HG03521 (cell line): Measurements from ENCODE around the gene FRMPD4.
"Not testable (repeated sequence)": the region's sequence is repeated elsewhere in the genome, so short reads cannot be mapped to it uniquely, and the experiment has no call there.

Experiments
- ATAC-seq: cut with Tn5 transposase; IDR thresholded peaks from one replicate; pipeline ENCODE4 v1.9.1; 2021; ENCODE audit warnings: mild to moderate bottlenecking, moderate library complexity; ENCODE audit not compliant: unreplicated experiment

FRMPD4 gene

DNA sequence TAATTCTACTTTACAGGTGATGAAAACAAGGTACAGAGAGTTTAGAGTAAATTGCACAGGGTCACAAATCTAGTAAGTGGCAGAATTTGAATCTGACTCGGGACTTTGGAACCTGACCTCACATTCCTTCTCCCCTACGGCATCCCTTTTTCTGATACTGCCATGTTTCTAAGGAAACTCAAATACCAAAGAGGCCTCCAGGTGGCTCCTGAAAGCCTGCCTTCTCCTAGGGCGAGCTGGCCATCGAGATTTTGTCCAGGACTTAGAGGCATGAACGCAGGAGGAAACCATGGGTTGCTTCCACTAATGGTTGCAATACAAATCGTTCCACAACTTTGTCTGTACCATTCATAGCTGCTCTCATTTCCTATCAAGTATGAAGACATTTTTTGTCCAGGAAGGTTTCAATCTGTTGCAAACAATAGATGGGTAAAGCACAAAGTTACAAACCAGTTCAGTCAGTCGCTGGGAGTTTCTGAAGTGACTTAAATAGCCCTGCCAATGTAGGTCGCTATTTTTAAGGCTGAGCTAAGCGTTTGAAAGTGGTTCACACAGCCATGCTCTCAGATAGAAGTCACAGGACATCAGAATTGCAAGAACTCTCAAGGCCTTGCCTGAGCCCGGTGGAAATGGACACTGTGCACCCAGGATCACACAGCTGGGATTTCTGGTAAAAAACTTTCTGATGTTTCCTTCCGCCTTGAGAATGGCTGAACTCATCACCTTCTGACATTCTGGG, 356.3 kb downstream of the FRMPD4 start:
- no peak for ATAC-seq

DNA sequence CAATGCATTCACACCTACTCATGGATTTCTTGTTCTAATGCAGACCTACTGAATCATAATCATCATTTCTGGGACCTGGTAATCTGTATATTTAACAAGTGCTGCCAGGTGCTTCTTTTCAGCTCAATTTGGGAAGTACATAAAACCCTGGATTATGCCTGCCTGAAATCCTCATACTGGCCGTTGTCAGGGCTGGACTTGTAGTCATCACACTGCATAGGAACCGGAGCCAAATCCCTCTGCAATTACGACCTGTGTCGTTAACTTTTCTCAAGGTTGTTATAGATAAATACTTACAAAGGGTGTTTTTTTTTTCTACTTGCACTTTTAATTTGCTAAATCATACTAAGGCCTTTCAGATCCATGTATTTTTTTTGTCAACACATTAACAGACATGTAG, 358.1 kb downstream of the FRMPD4 start:
- ATAC-seq: no peak

DNA sequence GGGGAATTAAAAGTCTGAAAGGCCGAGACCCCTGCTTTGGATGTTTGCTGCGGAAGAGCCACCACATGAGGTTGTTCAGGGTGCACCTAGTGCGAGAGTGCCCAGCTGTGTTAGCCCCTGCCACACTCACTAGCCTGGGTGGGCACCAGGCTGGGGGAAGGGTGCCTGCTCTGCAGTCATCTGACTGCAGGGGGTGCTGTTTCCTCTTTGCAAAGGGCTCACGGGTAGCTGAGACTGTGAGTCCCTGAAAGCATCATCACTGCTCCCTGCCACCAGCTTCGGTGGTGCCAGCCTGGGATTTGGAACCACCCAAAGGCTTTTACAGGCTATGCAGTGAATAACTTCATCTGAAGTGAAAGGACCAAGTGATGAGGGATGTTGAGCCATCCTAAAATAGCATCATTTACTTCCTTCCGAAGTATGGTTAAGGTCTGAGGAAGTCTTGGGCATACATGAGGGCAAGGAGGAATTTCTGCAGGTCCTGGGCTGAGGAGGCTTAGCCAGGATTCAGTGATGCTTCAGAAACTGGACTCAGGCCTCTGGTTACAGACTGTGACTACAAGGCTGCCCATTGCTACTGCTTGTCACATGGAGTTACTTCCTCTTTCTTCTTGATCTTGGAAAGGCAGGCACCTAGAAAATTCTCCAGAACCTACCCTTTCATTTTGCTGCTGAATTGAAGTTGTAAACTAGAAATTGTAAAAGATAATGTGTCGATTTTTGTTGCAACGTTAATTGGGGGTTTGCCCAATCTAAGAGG, 359.7 kb downstream of the FRMPD4 start:
- ATAC-seq: no peak

DNA sequence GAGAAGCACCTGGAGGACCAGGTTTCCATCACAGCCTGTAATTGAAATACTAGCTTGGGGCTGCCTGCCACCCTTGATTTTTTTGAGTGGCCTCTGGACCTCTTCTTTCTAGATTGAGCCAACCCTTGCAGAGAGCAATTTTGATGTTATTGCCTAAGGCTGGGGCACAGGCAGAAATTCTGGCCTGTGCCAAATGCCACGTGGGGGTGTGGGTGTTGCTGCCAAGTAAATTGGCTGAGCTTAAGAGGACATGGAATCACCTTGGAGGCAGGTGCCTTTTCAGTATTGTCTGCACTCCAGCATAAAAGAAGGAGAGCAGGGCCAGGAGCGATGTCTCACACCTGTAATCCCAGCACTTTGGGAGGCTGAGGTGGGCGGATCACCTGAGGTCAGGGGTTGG, 366.9 kb downstream of the FRMPD4 start:
- ATAC-seq: no peak

DNA sequence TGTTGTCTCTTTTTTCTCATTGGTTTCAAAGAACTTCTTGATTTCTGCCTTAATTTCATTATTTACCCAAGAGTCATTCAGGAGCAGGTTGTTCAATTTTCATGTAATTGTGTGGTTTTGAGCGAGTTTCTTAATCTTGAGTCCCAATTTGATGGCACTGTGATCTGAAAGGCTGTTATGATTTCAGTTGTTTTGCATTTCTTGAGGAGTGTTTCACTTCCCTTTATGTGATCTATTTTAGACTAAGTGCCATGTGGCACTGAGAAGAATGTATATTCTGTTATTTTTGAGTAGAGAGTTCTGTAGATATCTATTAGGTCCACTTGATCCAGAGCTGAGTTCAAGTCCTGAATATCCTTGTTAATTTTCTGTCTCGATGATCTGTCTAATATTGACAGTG, 377.1 kb downstream of the FRMPD4 start:
- peak; percentile 72 for ATAC-seq

DNA sequence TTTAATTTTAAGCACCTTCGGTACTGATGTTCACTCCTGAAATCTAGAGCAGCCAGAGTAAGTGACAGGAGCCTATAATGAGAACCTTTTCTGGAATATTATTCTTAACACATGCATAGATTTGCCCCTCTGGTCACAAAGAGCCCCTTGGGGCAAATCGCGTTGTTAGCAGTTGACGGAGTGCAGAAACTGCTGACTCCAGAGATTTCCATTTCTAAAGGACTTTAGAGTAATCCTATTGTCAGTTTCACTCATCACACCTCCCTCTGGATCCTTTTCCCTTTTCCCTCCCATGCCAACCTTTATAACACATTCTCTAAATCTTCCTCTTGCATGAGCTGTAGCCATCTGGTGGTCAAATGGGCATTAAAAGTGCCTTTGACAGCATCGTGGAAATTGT, 388.0 kb downstream of the FRMPD4 start:
- ATAC-seq: no peak

DNA sequence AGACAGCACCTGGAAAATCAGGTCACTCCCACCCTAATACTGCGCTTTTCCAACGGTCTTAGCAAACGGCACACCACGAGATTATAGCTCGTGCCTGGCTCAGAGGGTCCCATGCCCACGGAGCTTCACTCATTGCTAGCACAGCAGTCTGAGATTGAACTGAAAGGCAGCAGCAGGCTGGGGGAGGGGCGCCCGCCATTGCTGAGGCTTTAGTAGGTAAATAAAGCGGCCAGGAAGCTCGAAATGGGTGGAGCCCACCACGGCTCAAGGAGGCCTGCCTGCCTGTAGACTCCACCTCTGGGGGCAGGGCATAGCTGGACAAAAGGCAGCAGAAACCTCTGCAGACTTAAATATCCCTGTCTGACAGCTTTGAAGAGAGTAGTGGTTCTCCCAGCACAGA, 399.8 kb downstream of the FRMPD4 start:
- ATAC-seq: not testable (repeated sequence)

DNA sequence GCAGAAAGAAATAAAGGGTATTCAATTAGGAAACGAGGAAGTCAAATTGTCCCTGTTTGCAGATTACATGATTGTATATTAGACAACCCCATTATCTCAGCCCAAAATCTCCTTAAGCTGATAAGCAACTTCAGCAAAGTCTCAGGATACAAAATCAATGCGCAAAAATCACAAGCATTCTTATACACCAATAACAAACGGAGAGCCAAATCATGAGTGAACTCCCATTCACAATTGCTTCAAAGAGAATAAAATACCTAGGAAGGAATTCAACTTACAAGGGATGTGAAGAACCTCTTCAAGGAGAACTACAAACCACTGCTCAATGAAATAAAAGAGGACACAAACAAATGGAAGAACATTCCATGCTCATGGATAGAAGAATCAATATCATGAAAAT, 404.0 kb downstream of the FRMPD4 start:
- ATAC-seq: not testable (repeated sequence)

DNA sequence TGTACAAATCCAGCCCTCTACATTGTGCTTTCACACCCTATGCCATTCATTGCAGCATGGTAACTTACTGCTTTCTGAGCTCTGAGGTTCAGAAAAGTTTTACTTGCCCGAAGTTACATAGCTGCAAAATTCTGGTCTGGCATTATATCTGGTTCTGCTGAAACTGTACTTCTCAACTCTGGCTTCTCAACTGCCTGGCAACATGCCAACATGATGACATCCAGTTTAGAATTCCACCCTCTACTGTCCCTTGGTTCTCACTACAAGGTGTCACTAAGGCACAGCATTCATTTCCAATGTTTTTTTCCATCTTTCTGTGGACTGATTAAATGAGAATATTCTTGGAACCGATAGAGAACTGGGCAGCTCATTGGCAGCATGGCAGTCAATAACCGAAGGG, 410.1 kb downstream of the FRMPD4 start:
- ATAC-seq: no peak

DNA sequence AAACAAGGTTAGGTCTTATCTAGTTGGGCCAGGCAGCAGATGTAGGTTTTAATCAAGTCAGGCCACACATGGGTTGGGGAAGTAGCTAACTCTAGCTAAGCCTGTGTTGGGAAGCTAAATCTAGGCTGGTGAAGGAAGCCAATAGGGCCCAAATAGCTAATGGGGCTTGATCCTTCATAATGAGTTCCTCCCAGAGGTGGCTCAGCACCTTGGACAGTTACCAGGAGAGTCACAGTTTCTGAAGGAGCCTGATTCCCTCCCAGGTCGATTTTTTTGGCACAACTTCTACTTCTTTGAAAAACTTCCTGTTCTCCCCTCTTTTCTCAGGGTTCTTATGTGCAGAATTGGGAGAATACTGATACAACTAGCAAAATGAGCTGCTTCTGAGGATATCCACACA, 410.5 kb downstream of the FRMPD4 start:
- ATAC-seq: no peak

DNA sequence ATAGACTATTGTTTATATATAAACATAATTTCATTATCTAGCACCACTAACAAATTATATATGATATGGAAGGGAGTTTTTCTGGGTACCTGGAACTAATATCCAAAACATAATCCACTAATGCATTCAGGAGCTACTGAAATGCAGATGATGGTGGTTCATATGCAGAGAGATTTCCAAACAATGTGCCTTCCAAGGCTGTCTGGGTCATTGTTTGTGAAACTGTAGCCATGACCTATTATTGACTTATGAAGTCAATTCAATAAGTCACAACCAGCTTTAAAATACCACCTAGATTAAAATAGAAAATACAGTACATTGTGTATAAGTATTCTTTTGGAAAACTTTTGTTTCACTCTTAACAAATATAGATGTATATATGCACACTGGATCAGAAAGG, 415.9 kb downstream of the FRMPD4 start:
- ATAC-seq: no peak

DNA sequence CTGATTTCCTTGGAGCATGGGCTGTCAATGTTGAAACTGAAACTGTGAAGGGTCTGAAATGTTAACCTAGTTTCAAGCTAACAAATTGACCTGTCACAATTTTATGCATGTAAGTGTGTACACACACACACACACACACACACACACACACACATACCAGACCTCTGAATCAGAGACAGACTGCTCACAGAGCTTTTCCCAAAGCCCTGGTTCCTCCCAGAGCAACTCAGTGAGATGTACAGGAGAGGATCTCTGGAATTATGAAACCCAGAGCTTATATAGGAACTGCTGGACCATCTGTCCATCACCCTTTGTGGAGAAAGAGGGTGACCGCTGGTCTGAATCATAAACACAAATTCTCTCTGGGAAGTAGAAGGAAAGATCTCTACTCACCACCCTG, 424.8 kb downstream of the FRMPD4 start:
- ATAC-seq: no peak

DNA sequence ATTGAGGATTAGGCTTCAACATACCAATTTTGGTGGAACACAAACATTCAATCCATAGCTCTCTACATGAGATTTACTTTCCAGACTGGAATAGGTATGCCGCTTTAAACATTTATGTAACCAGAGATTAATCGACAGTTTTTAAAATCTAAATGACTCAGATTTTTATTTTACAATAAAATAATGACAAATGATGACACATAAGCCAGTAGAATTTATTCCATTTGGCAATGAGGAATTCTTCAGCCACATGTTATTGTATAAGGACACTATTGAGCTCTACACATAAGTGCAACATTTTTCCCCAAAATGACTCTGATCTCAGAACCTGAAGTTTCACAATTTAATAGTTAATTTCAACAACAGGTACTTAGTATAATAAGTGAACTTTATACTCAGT, 425.9 kb downstream of the FRMPD4 start:
- ATAC-seq: no peak

DNA sequence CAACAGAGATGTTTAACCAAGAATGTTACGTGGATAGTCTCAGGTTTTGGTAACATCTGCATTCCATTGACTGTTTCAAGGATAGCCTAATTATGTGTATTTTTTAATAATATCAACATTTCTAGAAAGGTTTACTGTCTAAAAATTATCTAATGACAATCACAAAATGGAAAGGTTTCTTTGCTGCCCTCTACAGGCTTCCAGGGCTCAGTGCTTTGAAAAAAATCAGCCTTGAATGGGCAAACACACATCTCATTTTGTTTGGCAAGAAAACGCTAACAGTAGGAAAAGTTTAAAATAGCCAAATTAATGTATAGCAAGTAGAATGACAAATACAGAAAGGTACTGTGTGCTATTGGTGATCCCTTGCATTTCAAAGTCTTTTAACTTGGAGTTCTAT, 429.6 kb downstream of the FRMPD4 start:
- ATAC-seq: no peak

DNA sequence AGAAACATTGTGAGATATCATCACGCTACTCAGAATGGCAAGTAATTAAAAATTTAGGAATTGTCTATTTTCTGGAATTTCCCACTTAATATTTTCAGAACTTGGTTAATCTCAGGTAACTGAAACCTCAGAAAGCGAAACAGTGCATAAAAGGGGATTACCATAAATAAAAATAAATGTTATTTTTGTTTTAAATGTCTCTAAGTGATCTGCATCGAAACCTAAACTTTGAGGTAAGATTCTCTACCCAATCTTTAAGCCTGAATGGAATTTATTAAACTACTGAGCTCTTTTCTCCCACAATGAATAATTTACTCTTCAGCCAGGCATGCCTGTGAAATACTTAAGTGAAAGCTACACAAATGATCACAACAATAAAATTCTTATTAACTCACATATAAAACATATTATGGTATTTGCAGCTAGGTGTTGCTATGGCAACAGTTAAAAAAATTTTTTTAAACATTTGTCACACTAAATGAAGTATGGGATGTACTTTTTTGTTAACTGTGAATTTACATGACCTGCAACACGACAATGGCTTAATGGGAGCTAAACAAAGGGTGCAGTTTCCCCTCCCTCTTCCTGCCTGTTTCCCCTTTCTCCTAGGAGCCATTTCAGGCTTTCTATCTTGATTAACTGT, 432.7 kb downstream of the FRMPD4 start:
- no peak for ATAC-seq

DNA sequence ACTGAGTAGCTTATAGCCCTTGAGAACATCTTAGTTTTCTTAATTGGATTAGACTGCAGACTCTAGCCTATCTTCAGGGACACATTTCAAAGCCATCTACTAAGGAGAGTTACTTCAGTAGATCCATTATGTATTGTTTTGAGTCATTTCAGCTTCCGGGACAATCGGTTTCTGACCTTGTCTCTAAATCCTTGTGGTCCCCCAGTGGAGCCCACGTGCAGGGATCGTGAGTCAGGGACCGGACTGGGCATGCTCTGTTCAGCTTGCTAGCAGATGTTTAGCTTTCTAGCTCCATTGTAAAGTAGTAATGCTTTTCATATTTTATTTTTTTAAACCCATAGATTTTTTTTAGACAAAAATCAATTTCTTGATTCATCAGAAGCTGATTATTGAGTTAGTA, 441.0 kb downstream of the FRMPD4 start:
- no peak for ATAC-seq

DNA sequence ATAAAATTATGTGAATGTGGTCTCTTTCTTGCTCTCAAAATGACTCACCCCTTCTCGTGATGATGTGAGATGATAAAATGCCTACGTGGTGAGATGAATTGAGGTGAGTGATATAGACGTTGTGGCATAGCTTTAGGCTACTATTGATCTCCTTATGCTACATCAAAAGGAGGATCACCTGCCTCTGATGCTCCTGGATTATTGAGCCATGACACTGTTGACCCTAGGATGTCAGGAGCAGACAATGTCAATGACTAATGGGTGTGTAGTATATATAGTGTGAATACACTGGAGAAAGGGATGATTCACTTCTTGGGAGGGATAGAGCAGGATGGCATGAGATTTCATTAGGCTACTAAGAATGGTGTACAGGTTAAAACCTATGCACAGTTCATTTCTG, 442.3 kb downstream of the FRMPD4 start:
- no peak for ATAC-seq

DNA sequence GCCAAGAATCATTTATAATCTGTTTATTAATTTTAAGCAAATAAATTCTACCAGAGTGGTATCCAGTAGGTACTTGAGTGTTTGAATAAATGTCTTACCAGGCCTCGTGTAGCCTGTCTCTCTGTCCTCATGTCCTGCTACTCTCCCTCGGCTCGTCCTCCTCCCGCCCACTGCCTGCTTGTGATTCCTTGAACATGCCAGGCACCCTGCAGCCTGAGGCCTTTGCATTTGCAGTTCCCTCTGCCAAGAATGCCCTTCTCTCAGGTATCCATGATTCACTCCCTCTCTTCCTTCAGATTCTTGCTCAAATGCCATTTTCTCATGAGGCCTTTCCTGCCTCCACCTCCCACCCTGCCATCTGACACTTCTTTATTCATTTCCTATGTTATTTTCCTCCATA, 443.3 kb downstream of the FRMPD4 start:
- ATAC-seq: no peak

DNA sequence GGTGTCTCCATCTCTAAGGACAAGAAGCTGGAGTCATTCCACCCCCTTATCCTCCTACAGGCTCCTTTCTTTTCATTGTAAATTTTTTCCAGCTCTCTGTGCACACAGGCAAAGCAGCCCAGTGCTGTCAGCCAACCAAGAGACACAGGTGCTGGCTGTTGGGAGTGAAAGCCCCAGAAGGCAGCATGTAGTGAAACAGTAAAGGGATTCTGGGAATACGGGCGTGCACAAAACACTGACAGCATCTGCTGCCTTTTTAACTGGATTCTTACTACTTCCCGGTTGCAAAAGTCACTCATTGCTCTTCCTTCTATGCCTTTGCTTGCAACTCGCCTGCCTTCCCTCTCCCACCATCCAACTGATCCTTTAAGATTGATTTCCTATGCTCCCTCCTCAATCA, 444.4 kb downstream of the FRMPD4 start:
- ATAC-seq: no peak

DNA sequence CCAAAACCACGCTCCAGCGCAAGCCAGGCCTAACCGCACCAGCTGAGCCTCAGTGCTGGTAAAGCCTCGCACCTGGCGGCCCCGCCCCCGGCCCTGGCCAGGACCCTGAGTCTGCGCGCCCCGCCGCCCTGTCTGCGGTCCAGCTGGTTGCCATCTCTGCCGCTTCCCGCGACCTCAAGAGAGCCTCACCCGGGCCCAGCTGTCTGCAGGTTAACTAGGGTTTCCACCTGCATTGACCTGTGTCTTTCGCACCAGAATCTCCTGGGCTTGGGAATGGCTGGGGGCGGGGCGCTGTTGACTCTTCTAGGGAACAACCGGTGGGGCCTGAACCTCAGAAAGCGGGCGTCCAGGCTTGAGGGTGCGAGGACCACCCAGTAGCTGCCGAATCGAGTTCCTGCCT, 445.3 kb downstream of the FRMPD4 start:
- ATAC-seq: no peak

DNA sequence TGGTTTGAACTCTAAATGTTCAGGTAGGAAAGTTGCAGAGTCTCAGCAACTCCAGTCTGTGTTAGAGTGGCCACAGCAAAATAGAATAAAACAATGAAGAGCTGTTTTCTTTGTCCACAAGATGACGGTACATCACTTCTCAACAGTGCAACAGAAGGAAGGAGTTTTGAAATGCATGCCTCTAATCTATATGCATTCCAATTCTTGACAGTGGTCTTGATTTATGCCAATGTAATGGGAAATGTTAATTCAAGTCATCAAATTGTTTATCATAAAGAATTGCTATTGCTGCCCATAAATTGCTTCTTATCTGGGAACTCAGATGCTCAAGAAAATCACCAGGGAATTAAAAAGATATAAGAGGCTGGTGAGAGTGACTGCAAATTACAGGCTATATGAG, 457.4 kb downstream of the FRMPD4 start:
- ATAC-seq: no peak

DNA sequence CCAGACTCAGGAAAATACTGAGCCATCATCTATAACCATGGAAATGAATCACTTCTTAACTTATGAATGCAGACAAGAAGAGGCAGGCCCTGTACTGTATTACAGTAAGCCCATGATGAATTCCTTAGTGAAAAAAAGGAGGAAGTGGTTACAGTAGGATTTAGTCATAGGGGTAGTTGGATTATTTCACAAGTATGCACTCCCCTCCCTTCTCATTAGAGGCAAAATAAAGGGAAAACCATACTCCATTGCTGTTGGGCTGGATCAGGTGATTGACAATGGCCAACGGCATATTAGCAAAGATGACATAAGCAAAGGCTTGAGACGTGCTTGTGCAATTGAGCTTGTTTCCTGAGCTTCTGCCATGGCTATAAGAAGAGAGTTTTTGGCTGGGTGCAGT, 471.8 kb downstream of the FRMPD4 start:
- ATAC-seq: no peak
